Measurements from ENCODE around the gene PPP1R12C.

DNA sequence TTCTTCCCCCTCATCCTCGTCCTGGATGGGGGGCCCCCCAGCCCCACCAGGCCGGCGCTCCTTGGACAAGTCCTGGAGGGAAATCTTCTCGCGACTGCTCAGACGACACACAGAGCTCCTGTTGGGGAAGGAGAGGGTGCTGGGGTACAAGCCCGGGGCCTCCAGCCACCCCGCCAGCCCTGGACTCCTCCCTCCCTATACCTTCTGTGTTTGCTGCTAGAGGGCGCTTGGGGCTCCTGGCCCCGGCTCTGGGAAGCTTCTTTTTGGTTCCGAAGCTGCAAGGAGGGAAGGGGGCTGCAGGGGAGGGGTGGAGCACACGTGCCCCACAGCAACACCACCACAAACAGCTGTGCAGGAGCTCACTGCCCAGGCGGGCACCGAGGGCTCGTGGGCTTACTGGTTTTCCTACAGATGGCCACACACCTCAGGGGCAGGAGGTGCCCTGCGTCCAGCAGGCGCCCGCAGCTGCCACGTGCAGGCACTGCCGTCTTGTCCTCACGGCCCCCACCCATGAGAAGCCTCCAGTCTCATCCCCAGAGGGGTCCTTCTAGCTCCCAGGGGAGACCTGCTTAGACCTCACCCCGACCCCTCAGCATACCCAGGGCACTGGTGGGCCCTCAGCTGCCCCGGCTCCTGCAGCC lies 21.3 kb downstream of the PPP1R12C start:
- TF ChIP-seq, protein P1, sequence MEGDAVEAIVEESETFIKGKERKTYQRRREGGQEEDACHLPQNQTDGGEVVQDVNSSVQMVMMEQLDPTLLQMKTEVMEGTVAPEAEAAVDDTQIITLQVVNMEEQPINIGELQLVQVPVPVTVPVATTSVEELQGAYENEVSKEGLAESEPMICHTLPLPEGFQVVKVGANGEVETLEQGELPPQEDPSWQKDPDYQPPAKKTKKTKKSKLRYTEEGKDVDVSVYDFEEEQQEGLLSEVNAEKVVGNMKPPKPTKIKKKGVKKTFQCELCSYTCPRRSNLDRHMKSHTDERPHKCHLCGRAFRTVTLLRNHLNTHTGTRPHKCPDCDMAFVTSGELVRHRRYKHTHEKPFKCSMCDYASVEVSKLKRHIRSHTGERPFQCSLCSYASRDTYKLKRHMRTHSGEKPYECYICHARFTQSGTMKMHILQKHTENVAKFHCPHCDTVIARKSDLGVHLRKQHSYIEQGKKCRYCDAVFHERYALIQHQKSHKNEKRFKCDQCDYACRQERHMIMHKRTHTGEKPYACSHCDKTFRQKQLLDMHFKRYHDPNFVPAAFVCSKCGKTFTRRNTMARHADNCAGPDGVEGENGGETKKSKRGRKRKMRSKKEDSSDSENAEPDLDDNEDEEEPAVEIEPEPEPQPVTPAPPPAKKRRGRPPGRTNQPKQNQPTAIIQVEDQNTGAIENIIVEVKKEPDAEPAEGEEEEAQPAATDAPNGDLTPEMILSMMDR (IDR thresholded peaks at IDR 0.05): no peak
- TF ChIP-seq POLR2A (IDR thresholded peaks at IDR 0.05) (no peak), POLR2AphosphoS5 (IDR thresholded peaks at IDR 0.05) (no peak)

Data from breast epithelium (tissue), 3 donors.